Activated CD8-positive, alpha-beta memory T cell treated with anti-CD3 and anti-CD28 coated beads for 36 hours (primary cell): ENCODE measurements around the gene ENC1. TPM values are rescaled to one million over a fixed set of nuclear protein-coding genes. Genes with fewer than 3 reads are reported as not detected.

Experiments used
- CTCF ChIA-PET: fragments of 350-600 bp; sonication (Branson Sonifier 250); formaldehyde crosslinking; loops from one replicate; lab custom pipeline; 2021; ENCODE audit warnings: antibody characterized with exemption; lab: Charles Lee
- POLR2A ChIA-PET: fragments of 350-600 bp; sonication (Branson Sonifier 250); formaldehyde crosslinking; loops from one replicate; lab custom pipeline; 2021; ENCODE audit warnings: antibody characterized with exemption; lab: Charles Lee
- total RNA-seq, 2 experiments: library from RNA; stranded (reverse); gene quantifications; one replicate each; pipeline ENCODE4 v1.2.3, GENCODE V29; 2021

ENC1 gene
- total RNA-seq, 2 experiments from 2014 or later: 0.46 to 0.75 TPM

GRCh38 chr5:74587300-74587699 is 53.2 kb downstream of the ENC1 start:
- CTCF ChIA-PET: no interaction called here

GRCh38 chr5:74586856-74587255 is 53.7 kb downstream of the ENC1 start:
- POLR2A ChIA-PET: no interaction called here

More at GRCh38 chr5:74587300-74587699, 53.2 kb downstream of the ENC1 start:
- POLR2A ChIA-PET: no interaction called here

GRCh38 chr5:74582853-74583252 is 57.7 kb downstream of the ENC1 start:
- ChIA-PET CTCF (no interaction called here), POLR2A (no interaction called here)

More at GRCh38 chr5:74586856-74587255, 53.7 kb downstream of the ENC1 start:
- CTCF ChIA-PET: no interaction called here

- POLR2A ChIA-PET: no interaction called here
- CTCF ChIA-PET: no interaction called here
Observed at GRCh38 chr5:74581988-74582365, 58.6 kb downstream of the ENC1 start.

GRCh38 chr5:74580729-74581109 is 59.8 kb downstream of the ENC1 start:
- POLR2A ChIA-PET: no interaction called here
- CTCF ChIA-PET: no interaction called here

GRCh38 chr5:74579215-74579614 is 61.3 kb downstream of the ENC1 start:
- CTCF ChIA-PET: no interaction called here
- POLR2A ChIA-PET: no interaction called here

- ChIA-PET CTCF (interaction anchor here (0.9 kb wide), 1 partner anchor 62 kb away, joined by 3 read pairs; the partner anchor contains the start of gene ENC1), POLR2A (no interaction called here)
Observed at GRCh38 chr5:74578356-74579044, 62.0 kb downstream of the ENC1 start.

Other genes with a start within 250 kb of the ENC1 start
- 10 to 100 TPM; 60.6 to 65.0 TPM for gene HEXB, start 44.5 kb upstream of the ENC1 start, total RNA-seq
- gene GFM2, start 126.4 kb upstream of the ENC1 start, total RNA-seq: 10 to 100 TPM; 31.7 to 37.0 TPM
- 100 to 1,000 TPM; 155 to 156 TPM for gene NSA2, start 126.5 kb upstream of the ENC1 start, total RNA-seq
- gene FAM169A, start 225.7 kb upstream of the ENC1 start, total RNA-seq: 1 to 10 TPM; 8.3 to 9.2 TPM